BJ (cell line): ENCODE measurements around the gene RAD51B. TPM values are rescaled to one million over a fixed set of nuclear protein-coding genes. Genes with fewer than 3 reads are reported as not detected.

Experiments
- CTCF ChIA-PET: fragments of 350-600 bp; formaldehyde crosslinking; extraction: SDS; loops from one replicate; lab custom pipeline; 2021; ENCODE audit warnings: antibody characterized with exemption, inconsistent platforms; lab: Yijun Ruan, JAX
- POLR2A ChIA-PET: fragments of 300-600 bp; sonication (Branson Sonifier 250); formaldehyde crosslinking; extraction: SDS; loops from one replicate; lab custom pipeline; 2021; ENCODE audit warnings: antibody characterized with exemption; lab: Charles Lee
- DNase-seq: peaks from one replicate; pipeline ENCODE4 v3.0.0-alpha.2; 2011; ENCODE audit warnings: low read depth
- H3K27me3 ChIP-seq: 2 replicates; pipeline ENCODE4 v1.6.0; 2011; ENCODE audit warnings: low read length; ENCODE audit not compliant: control insufficient read depth, insufficient read depth
- H3K36me3 ChIP-seq: 2 replicates; pipeline ENCODE4 v1.5.1; 2011; ENCODE audit warnings: low read length; ENCODE audit not compliant: control insufficient read depth, insufficient read depth
- H3K4me3 ChIP-seq: 2 replicates; pipeline ENCODE4 v1.5.1; 2011; ENCODE audit warnings: low read depth, mild to moderate bottlenecking, control low read depth, low read length
- polyA plus RNA-seq: library from polyadenylated mRNA; depleted of rRNA; stranded (reverse); fragments of >200 nt; gene quantifications from 2 replicates; pipeline ENCODE4 v1.2.3, GENCODE V29; 2011
- TF ChIP-seq, protein P1 (sequence below): IDR thresholded peaks from 2 replicates; pipeline ENCODE4 v1.5.1; 2011; ENCODE audit warnings: low read depth, mild to moderate bottlenecking, control low read depth, inconsistent platforms, low read length, moderate library complexity; ENCODE audit not compliant: insufficient read depth

The RAD51B gene
- polyA plus RNA-seq, 1 experiment: 5.6 TPM

DNA sequence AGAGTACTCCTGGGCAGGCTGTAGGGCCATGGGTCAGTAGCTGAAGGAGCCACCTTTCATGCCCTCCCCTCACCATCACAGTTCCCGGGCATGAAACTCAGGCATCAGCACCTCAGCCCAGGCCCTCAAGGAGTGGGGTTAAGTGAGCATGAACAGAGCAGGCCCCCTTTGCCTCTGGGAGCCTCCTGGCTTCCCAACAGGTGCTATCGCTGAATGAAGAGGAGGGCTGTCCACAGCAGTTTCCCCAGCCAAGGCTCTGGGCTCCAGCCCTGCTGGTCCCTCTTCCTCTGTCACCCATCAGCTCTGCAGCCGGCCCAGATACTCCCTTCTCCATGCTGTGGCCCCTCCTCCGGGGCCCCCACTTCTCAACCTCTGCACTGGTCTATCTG lies 789.0 kb downstream of the RAD51B start:
- H3K27me3 ChIP-seq: no peaks in the 10 kb centered on the region
- no peaks in the 10 kb centered on the region for H3K36me3 ChIP-seq
- CTCF ChIA-PET: no interaction called here
- TF ChIP-seq, protein P1, sequence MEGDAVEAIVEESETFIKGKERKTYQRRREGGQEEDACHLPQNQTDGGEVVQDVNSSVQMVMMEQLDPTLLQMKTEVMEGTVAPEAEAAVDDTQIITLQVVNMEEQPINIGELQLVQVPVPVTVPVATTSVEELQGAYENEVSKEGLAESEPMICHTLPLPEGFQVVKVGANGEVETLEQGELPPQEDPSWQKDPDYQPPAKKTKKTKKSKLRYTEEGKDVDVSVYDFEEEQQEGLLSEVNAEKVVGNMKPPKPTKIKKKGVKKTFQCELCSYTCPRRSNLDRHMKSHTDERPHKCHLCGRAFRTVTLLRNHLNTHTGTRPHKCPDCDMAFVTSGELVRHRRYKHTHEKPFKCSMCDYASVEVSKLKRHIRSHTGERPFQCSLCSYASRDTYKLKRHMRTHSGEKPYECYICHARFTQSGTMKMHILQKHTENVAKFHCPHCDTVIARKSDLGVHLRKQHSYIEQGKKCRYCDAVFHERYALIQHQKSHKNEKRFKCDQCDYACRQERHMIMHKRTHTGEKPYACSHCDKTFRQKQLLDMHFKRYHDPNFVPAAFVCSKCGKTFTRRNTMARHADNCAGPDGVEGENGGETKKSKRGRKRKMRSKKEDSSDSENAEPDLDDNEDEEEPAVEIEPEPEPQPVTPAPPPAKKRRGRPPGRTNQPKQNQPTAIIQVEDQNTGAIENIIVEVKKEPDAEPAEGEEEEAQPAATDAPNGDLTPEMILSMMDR: no peak
- POLR2A ChIA-PET: no interaction called here
- no peak for DNase-seq
- H3K4me3 ChIP-seq: no peak overlapping the region

DNA sequence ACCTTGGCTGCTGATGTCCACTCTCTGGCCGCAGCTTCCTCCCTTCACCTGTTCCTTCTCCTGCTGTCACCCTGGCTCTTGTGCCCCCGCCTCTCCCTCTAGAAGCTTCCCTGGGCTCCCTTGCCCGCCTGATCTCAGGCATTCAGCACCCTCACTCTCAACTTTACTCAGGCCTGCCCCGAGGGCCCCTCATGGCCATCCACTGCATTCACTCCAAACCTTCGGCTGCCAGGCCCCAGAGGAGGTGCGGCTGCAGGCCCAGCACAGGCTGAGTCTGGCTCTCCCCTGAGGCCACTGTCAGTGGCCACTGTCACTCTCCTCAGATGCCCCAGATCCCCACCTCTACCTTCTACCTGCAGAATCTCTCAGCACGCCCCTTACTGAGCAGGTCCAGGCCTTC lies 789.4 kb downstream of the RAD51B start:
- CTCF ChIA-PET: no interaction called here
- Histone ChIP-seq H3K36me3 (no peaks in the 10 kb centered on the region), H3K4me3 (no peak overlapping the region), H3K27me3 (no peaks in the 10 kb centered on the region)
- POLR2A ChIA-PET: no interaction called here
- TF ChIP-seq, protein P1: no peak
- DNase-seq: no peak

DNA sequence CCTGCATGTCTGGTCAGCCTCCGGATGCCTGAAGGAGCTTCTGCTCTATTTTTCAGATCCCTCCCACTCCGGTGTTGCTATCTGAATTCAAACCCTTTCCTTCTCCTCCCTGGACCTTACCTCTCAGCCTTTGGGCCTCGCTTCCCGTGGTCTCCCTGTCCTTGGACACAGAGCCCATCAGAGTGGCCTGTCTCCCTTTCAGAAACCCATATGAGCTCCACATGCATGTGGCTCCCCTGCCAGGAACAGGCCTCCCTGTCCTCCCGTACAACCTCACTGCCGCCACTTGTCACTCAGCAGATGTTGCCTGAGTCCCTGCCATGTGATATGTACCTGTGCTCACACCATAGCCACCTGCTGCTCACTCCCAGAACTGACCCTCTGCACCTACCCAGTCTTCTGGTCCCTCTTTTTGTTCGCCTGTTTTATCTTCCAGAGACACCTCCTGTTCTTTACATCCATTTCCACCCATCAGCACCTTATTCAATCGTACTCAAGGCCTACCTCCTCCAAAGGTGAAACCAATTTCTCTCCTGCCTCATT lies 790.7 kb downstream of the RAD51B start:
- no peak for DNase-seq
- ChIA-PET CTCF (no interaction called here), POLR2A (interaction anchor here (0.5 kb wide), 1 partner anchor 177 kb away, joined by 3 read pairs; no protein-coding TSS in a partner anchor)

DNA sequence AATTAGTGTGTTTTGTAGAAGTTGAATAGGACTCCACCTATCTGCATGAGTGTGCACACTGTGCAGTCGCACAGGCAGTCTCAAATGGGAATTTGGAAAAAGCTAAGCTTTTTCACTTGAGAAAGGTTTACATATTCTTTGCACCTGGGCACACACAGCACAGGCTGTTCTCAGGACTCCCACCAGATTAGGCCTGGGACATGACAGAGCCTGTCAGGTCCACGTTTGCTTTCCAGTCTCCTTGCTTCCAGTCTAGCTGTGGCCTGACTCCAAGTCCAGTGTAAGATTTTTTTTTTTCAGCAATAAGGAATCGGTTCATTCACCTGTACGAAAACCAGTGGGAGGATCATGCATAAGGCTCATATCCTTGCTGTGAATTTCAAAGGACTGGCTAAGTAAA lies 792.0 kb downstream of the RAD51B start:
- Histone ChIP-seq H3K36me3 (no peaks in the 10 kb centered on the region), H3K4me3 (no peak overlapping the region), H3K27me3 (no peaks in the 10 kb centered on the region)
- TF ChIP-seq, protein P1: no peak
- POLR2A ChIA-PET: no interaction called here
- CTCF ChIA-PET: interaction anchor here (0.6 kb wide), 1 partner anchor 77 kb away, joined by 4 read pairs; no protein-coding TSS in a partner anchor
- no peak for DNase-seq

More for the DNA sequence above, 790.7 kb downstream of the RAD51B start:
- TF ChIP-seq, protein P1: no peak
- Histone ChIP-seq H3K27me3 (no peaks in the 10 kb centered on the region), H3K4me3 (no peak overlapping the region), H3K36me3 (no peaks in the 10 kb centered on the region)

DNA sequence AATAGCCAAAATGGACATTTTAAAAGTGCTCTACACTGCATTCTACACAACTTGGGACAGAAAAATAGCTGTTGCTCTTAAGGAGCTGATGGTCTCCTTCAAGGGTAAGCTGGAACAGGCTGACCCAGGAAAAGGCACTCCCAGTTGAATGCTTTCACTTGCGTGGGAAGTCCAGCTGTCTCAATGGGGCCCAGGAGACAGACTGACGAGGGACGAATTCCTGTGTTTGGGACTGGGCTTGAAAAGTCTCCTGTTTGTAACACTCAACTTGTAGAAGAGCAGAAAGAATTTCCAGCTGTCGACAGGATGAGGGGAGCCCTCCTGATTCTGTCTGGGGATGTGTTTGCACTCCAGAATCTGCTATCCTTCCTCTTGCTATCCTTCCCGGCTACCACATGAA lies 792.5 kb downstream of the RAD51B start:
- Histone ChIP-seq H3K36me3 (no peaks in the 10 kb centered on the region), H3K27me3 (no peaks in the 10 kb centered on the region), H3K4me3 (no peak overlapping the region)
- TF ChIP-seq, protein P1: no peak
- POLR2A ChIA-PET: no interaction called here
- no peak for DNase-seq
- CTCF ChIA-PET: no interaction called here
